GM12878 (cell line): Measurements from ENCODE around the gene NAALADL2.

Experiments used
- ASH2L ChIP-seq: fragments of 300-600, 200-600 bp; sonication (generic); IDR thresholded peaks from 2 replicates; pipeline ENCODE4 v1.6.1; 2017; ENCODE audit warnings: low read depth, mild to moderate bottlenecking, borderline replicate concordance
- EP300 ChIP-seq, 2 experiments: fragments of 150-350 bp in 1 of 2; IDR thresholded peaks; 2 replicates each; pipeline ENCODE4 v1.6.1; 2011 to 2012; ENCODE audit warnings: low read depth in 2 of 2, low read length in 2 of 2, borderline replicate concordance in 1 of 2, improper control_type of control experiment in 1 of 2, inconsistent platforms in 1 of 2; ENCODE audit not compliant: control insufficient read depth in 1 of 2
- ESRRA ChIP-seq: IDR thresholded peaks from 2 replicates; pipeline ENCODE4 v1.6.1; 2012; ENCODE audit warnings: mild to moderate bottlenecking, low read length, improper control_type of control experiment
- EZH2 ChIP-seq: IDR thresholded peaks from 2 replicates; pipeline ENCODE4 v1.6.1; 2012; ENCODE audit warnings: low read depth, mild to moderate bottlenecking, control low read depth, inconsistent platforms, low read length, borderline replicate concordance; ENCODE audit not compliant: control insufficient read depth
- IKZF1 ChIP-seq: fragments of 450-650 bp; conservative IDR thresholded peaks from 2 replicates; pipeline ENCODE4 v1.6.1; 2017; ENCODE audit warnings: antibody characterized with exemption, mild to moderate bottlenecking
- NFYB ChIP-seq: IDR thresholded peaks from 2 replicates; pipeline ENCODE4 v1.6.1; 2011; ENCODE audit warnings: low read depth, mild to moderate bottlenecking, low read length, improper control_type of control experiment, moderate library complexity; ENCODE audit not compliant: insufficient read depth
- PAX5 ChIP-seq: IDR thresholded peaks from 2 replicates; pipeline ENCODE4 v1.6.1; 2011; ENCODE audit warnings: low read depth, low read length, borderline replicate concordance
- TAF1 ChIP-seq: IDR thresholded peaks from 2 replicates; pipeline ENCODE4 v1.6.1; 2011; ENCODE audit warnings: mild to moderate bottlenecking, low read depth, low read length, borderline replicate concordance
- TCF3 ChIP-seq: IDR thresholded peaks from 2 replicates; pipeline ENCODE4 v1.6.1; 2012; ENCODE audit warnings: low read depth, mild to moderate bottlenecking, low read length, borderline replicate concordance; ENCODE audit not compliant: insufficient read depth
- TF ChIP-seq, protein P1 (sequence below), 3 experiments: IDR thresholded peaks in 2 of 3; conservative IDR thresholded peaks in 1 of 3; 2 replicates each; pipeline ENCODE4 v1.5.1; 2011; ENCODE audit warnings: low read depth in 3 of 3, low read length in 3 of 3, mild to moderate bottlenecking in 3 of 3, control low read depth in 2 of 3, moderate library complexity in 2 of 3, inconsistent platforms in 1 of 3, mixed read lengths in 1 of 3; ENCODE audit not compliant: control insufficient read depth in 2 of 3, insufficient read depth in 1 of 3; ENCODE audit errors: extremely low read depth in 1 of 3

DNA sequence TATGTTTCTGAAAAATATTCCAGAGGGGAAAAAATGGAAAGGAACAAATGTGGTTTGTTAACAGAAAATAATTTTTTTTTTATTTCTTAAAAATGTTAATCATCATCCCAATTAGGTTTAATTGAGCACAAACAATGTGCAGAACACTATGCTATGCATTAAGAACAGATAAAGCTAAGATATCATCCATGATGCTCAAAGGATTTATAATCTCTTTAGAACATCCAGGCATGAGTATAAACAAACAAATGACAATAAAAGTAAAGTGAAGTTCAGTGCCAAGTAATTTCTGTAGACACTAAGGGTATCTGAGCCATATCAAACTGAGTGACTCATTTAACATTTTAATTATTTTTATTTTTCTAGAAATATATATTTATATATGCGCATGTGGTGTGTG, 732.2 kb downstream of the NAALADL2 start:
- TF ChIP-seq, protein P1, sequence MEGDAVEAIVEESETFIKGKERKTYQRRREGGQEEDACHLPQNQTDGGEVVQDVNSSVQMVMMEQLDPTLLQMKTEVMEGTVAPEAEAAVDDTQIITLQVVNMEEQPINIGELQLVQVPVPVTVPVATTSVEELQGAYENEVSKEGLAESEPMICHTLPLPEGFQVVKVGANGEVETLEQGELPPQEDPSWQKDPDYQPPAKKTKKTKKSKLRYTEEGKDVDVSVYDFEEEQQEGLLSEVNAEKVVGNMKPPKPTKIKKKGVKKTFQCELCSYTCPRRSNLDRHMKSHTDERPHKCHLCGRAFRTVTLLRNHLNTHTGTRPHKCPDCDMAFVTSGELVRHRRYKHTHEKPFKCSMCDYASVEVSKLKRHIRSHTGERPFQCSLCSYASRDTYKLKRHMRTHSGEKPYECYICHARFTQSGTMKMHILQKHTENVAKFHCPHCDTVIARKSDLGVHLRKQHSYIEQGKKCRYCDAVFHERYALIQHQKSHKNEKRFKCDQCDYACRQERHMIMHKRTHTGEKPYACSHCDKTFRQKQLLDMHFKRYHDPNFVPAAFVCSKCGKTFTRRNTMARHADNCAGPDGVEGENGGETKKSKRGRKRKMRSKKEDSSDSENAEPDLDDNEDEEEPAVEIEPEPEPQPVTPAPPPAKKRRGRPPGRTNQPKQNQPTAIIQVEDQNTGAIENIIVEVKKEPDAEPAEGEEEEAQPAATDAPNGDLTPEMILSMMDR (IDR thresholded peaks at IDR 0.05 in 2 of 3, conservative IDR thresholded peaks at IDR 0.05 in 1 of 3; ENCODE audit: control insufficient read depth in 2 of 3, extremely low read depth in 1 of 3, insufficient read depth in 1 of 3, low read depth in 3 of 3, low read length in 3 of 3): no peak
- TF ChIP-seq EZH2 (no peak), ESRRA (no peak), ASH2L (no peak), NFYB (no peak), PAX5 (no peak), TCF3 (no peak), EP300 (IDR thresholded peaks at IDR 0.05; ENCODE audit: borderline replicate concordance in 1 of 2, control insufficient read depth in 1 of 2, low read depth in 2 of 2, low read length in 2 of 2) (no peak), TAF1 (no peak), IKZF1 (no peak)
